Dendritic cell treated with granulocyte-macrophage colony-stimulating factor and Interleukin-4, amounts not matched to agents 40 ng/mL and 50 ng/mL, for 4 days (primary cell): ENCODE results near the gene CDH15.

Experiments
- H3K27ac Mint-ChIP-seq: one replicate; pipeline ENCODE4 v1.8.0; 2022; ENCODE audit warnings: mild to moderate bottlenecking, mixed read lengths
- H3K27me3 Mint-ChIP-seq: one replicate; pipeline ENCODE4 v1.8.0; 2022; ENCODE audit warnings: mild to moderate bottlenecking, mixed read lengths
- H3K36me3 Mint-ChIP-seq: one replicate; pipeline ENCODE4 v1.8.0; 2022; ENCODE audit warnings: low read depth, mixed read lengths
- H3K4me1 Mint-ChIP-seq: one replicate; pipeline ENCODE4 v1.8.0; 2022; ENCODE audit warnings: low read depth, mixed read lengths
- H3K4me3 Mint-ChIP-seq: one replicate; pipeline ENCODE4 v1.8.0; 2022; ENCODE audit warnings: mild to moderate bottlenecking, moderate library complexity, mixed read lengths
- H3K9me3 Mint-ChIP-seq: one replicate; pipeline ENCODE4 v1.8.0; 2022; ENCODE audit warnings: mixed read lengths
- intact Hi-C: fragments of 100-400 bp; cut with micrococcal nuclease; formaldehyde crosslinking; loops from one replicate; pipeline ENCODE4 v1.15.0; 2022

CDH15 gene

DNA sequence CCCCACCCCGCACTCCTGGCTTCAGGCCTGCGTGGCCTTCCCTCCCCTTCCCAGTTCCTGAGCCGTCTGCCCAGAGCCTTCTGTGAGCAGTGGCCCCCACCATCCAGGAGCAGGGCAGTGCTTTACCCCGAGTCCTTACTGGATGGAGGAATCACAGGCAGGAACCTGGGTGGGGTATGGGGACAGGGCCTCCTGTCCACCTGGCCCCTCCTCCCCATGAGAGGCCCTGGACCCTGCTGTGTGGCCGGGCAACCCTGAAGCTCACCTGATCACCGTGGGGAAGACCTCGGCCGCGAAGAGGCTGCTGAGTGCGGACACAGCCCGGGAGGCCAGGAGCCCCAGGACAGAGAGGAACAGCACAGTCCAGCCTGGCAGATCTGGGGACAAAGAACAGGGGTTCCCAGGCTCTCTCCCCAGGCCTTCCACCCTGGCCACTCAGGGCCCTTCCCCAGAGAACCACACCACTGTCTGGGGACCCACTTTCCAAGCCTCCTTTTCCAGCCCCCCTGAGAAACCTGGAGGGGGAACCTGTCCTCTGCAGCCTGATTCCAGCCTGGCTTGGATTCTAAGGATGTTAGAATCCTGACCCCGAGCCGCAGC is 25.6 kb downstream of the CDH15 start:
- H3K27me3 Mint-ChIP-seq, result peaks cover 58% of the 10 kb centered on the region
- intact Hi-C loops, result no loop called here
- no peak overlapping the region for H3K4me3 Mint-ChIP-seq
- peaks cover 25% of the 10 kb centered on the region for H3K4me1 Mint-ChIP-seq
- H3K27ac Mint-ChIP-seq, result no peak overlapping the region
- H3K9me3 Mint-ChIP-seq, result no peaks in the 10 kb centered on the region
- no peaks in the 10 kb centered on the region for H3K36me3 Mint-ChIP-seq

- Mint-ChIP-seq H3K27me3 (peaks cover 65% of the 10 kb centered on the region), H3K4me3 (no peak overlapping the region), H3K4me1 (peaks cover 25% of the 10 kb centered on the region), H3K27ac (no peak overlapping the region), H3K36me3 (no peaks in the 10 kb centered on the region), H3K9me3 (no peaks in the 10 kb centered on the region)
- intact Hi-C loops, result no loop called here
Measured at GRCh38 chr16:89197633-89198416, 26.3 kb downstream of the CDH15 start.

DNA sequence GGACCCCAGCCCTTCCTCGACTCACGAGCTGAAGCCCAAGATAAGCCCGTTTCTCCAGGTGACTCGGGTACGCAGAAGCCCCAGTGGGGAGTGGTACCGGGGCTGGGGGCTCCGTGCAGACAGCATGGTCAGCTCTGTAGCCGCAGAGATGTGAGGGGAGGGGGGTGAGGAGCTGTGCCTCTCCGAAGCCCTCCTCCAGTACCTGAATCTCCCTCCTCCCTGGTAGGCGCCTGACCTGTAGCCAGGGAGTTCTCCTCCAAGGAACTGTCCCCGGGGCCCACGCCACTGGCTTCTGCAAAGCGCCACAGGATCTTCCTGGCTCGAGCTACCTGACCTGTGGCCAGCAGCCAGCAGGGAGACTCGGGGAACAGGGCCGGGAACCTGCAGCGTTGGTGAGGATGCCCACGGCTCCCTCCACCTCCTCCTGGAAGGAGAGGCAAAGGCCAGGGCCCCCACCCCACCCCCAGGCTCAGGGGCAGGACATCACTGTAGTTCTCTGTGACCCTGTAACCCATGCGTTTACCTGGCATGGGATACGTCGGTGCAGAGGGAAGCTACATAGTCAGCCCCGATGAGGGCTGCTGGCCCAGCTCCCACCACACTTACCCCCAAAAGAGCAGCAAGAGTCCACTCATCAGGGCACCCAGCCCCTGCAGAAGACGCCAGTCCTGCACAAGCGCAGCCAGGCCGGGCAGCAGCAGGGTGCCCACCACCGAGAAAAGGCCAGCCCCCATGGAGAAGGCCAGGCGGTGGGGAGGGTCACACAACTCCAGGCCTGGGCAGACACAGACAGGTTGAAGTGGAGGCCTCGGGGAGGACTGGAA is 27.1 kb downstream of the CDH15 start:
- intact Hi-C loops, result no loop called here
- H3K36me3 Mint-ChIP-seq, result no peaks in the 10 kb centered on the region
- H3K9me3 Mint-ChIP-seq, result no peaks in the 10 kb centered on the region
- H3K27me3 Mint-ChIP-seq, result peaks cover 72% of the 10 kb centered on the region
- no peak overlapping the region for H3K27ac Mint-ChIP-seq
- no peak overlapping the region for H3K4me3 Mint-ChIP-seq
- H3K4me1 Mint-ChIP-seq, result peaks cover 25% of the 10 kb centered on the region

GRCh38 chr16:89199241-89200123 is 27.9 kb downstream of the CDH15 start:
- Mint-ChIP-seq H3K27ac (no peak overlapping the region), H3K4me3 (no peak overlapping the region), H3K36me3 (no peaks in the 10 kb centered on the region), H3K4me1 (peaks cover 20% of the 10 kb centered on the region), H3K9me3 (no peaks in the 10 kb centered on the region), H3K27me3 (peaks cover 71% of the 10 kb centered on the region)
- intact Hi-C loops, result no loop called here

DNA sequence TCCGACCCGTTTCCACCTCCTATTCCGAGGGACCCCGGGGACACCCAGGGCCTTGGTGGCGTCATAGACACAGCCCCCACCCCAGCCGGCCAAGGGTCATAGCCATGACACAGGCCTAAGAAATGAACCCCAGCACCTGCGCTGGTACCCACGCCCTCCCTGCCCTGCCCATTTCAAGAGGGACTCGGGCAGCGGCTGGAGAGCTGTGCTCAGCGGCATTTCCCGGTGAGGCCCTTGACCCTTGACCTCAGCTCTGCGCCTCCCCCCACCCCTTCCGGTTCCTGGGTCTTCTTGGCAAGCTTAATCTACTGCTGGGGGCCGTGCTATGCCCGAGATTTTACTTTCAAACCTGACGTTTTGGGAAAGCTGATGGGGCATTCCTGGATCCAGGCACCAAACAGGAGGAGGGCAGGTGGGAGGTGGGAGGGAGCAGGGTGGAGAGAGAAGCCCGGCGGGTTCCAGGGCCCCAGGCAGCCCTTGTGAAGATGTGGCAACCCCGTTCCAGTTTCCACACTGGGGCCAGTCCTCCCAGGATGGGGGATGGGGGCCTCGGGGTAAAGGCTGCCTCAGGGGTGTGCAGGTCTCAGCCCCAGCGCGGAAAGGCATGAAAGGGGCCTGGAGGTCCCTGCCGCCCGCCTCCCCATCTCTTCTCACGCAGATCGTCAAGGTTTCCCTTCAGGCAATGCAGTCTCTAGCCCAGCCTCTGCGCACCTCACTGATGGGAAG is 28.7 kb downstream of the CDH15 start, which contains the start of gene SLC22A31:
Gene SLC22A31, minus strand, starts transcription at position 414 of the 726 bp plus-strand sequence. Its CDS starts 36 bp downstream, at position 378.
- Mint-ChIP-seq H3K27me3 (peaks cover 70% of the 10 kb centered on the region), H3K36me3 (no peaks in the 10 kb centered on the region), H3K4me1 (peaks cover 15% of the 10 kb centered on the region), H3K4me3 (no peak within 1 kb of the TSS), H3K9me3 (no peaks in the 10 kb centered on the region), H3K27ac (no peak within 1 kb of the TSS)
- intact Hi-C loops, result no loop called here

DNA sequence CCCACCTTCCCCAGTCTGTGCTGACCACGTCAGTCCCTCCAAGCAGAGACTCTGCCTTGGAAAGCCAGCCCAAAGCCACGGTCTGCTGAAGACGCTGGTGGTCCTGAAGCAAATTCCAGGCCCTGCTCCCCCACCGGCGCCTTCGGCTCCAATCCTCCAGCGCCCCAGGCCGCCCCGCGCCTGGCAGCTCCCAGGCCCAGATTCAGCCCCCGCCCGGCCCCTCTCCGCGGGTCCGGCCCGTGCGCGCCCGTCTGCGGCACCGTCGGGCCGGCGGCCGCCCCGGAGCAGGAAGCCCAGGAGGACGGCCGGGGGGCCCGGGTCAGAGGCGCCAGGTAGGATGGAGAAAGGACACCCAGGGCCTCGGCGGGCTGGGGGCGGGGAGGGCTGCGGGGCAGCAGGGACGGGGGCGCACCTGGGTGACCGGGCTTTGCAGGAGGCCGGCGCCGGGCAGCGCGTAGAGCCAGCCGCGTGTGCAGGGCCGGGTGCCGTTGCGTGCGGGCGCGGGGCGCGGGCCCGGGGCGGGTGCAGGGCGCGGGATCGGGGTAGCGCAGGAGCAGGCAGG is 29.4 kb downstream of the CDH15 start:
- Mint-ChIP-seq H3K27ac (no peak overlapping the region), H3K27me3 (peaks cover 68% of the 10 kb centered on the region), H3K36me3 (no peaks in the 10 kb centered on the region), H3K4me1 (peaks cover 15% of the 10 kb centered on the region), H3K4me3 (no peak overlapping the region), H3K9me3 (no peaks in the 10 kb centered on the region)
- intact Hi-C loops, result no loop called here

- peaks cover 15% of the 10 kb centered on the region for H3K4me1 Mint-ChIP-seq
- H3K27me3 Mint-ChIP-seq, result peaks cover 68% of the 10 kb centered on the region
- intact Hi-C loops, result no loop called here
- H3K9me3 Mint-ChIP-seq, result no peaks in the 10 kb centered on the region
- no peak overlapping the region for H3K27ac Mint-ChIP-seq
- H3K36me3 Mint-ChIP-seq, result no peaks in the 10 kb centered on the region
- peak overlapping the region; percentile 39 for H3K4me3 Mint-ChIP-seq
Measured at GRCh38 chr16:89201439-89202377, 30.2 kb downstream of the CDH15 start.

DNA sequence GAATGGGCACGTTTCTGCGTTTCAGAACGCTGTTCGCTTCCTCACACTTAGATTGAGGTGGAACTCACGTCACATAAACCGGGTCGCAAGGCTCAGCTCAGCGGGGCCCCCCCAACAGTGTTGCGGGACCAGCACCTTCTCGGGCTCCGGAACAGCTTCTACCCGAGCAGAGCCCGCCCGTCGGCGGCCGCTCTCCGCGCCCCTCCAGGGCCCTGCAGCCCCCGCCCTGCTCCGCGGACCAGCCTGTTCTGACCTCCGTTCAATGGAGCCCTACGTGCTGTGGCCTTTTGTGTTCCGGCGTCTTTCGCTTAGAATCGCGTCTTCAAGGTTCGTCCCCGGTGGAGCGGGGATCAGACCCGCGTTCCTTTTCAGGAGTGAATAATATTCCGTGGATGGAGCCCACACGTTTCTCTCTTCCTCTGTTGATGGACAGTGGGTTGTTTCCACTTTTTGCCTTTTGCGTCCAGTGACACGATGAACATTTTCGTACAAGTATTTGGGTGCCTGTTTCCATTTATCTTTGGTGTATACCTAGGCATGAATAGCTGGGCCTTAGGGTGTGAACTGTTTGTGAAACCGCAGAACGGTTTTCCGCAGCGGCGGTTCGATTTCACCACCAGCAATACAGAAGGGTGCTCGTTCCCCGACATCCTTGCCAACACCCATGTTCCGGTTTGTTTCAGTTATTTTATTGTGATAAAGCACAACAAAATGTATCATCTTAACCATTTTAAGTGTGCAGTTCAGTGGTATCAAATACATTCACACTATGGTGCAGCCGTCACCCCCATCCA is 31.1 kb downstream of the CDH15 start:
- peaks cover 70% of the 10 kb centered on the region for H3K27me3 Mint-ChIP-seq
- intact Hi-C loops, result no loop called here
- no peaks in the 10 kb centered on the region for H3K36me3 Mint-ChIP-seq
- H3K4me1 Mint-ChIP-seq, result peaks cover 15% of the 10 kb centered on the region
- H3K27ac Mint-ChIP-seq, result no peak overlapping the region
- peak overlapping the region; percentile 39 for H3K4me3 Mint-ChIP-seq
- H3K9me3 Mint-ChIP-seq, result no peaks in the 10 kb centered on the region

DNA sequence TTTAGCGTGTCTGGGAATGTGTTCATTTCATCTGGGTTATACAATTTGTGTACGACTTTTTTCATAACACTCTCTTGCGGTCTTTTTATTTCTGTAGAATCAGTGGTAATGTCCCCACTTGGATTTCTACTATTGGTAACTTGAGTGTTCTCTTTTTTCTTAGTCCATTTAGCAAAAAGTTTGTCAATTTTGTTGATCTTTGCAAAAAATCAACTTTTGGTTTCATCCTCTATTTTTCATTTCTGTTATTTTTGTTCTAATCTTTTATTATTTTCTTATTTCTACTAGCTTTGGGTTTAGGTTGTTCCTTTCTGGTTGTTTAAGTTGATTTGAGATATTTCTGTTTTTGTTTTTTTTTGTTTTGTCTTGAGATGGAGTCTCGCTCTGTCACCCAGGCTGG is 36.4 kb downstream of the CDH15 start:
- H3K27ac Mint-ChIP-seq, result no peak overlapping the region

GRCh38 chr16:89209522-89210044 is 38.0 kb downstream of the CDH15 start:
- no peaks in the 10 kb centered on the region for H3K9me3 Mint-ChIP-seq
- intact Hi-C loops, result no loop called here
- peaks cover 38% of the 10 kb centered on the region for H3K27me3 Mint-ChIP-seq
- H3K27ac Mint-ChIP-seq, result no peak overlapping the region
- no peak overlapping the region for H3K4me3 Mint-ChIP-seq
- peaks cover 5% of the 10 kb centered on the region for H3K4me1 Mint-ChIP-seq
- H3K36me3 Mint-ChIP-seq, result no peaks in the 10 kb centered on the region

More for the DNA sequence above, 36.4 kb downstream of the CDH15 start:
- H3K27me3 Mint-ChIP-seq, result peaks cover 53% of the 10 kb centered on the region
- no peaks in the 10 kb centered on the region for H3K36me3 Mint-ChIP-seq
- no peaks in the 10 kb centered on the region for H3K9me3 Mint-ChIP-seq
- no peaks in the 10 kb centered on the region for H3K4me1 Mint-ChIP-seq
- no peak overlapping the region for H3K4me3 Mint-ChIP-seq
- intact Hi-C loops, result no loop called here

DNA sequence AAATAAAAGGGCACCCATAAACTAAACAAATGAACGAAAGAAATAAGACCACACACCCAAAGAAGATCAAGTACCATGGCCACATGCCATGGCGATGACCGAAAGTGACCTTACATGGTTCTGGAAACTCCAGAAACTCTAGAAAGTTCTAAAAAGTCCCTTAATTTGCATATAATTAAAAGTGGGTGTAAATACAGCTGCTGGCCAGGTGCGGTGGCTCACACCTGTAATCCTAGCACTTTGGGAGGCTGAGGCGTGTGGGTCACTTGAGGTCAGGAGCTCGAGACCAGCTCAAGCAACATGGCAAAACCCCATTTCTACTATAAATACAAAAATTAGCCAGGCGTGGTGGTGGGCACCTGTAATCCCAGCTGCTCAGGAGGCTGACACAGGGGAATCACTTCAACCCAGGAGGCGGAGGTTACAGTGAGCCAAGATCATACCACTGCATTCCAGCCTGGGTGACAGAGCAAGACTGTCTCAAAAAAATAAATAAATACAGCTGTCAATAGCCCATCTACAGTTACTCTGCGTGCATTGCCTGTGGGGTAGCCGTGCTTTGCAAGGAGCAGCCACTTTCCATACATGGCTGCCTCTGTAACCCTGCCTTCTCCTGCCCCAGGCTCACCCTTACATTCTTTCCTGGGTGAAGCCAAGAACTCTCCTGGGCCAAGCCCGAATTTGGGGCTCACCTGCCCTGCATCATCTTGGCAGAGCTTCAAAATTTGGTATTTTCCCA is 38.8 kb downstream of the CDH15 start:
- no peaks in the 10 kb centered on the region for H3K9me3 Mint-ChIP-seq
- H3K4me3 Mint-ChIP-seq, result no peak overlapping the region
- intact Hi-C loops, result no loop called here
- no peak overlapping the region for H3K27ac Mint-ChIP-seq
- H3K36me3 Mint-ChIP-seq, result no peaks in the 10 kb centered on the region
- peaks cover 11% of the 10 kb centered on the region for H3K4me1 Mint-ChIP-seq
- peaks cover 32% of the 10 kb centered on the region for H3K27me3 Mint-ChIP-seq
